Adipocyte (in vitro differentiated cells): ENCODE data around the gene ZNF761.
"Not testable (repeated sequence)": the region's sequence is repeated elsewhere in the genome, so short reads cannot be mapped to it uniquely, and the experiment has no call there.

Experiments
- DNase-seq: peaks from one replicate; pipeline ENCODE4 v3.0.0-alpha.2; 2015; ENCODE audit warnings: low read depth
- H3K27me3 ChIP-seq: replicated peaks from 2 replicates; pipeline ENCODE4 v1.7.0; 2013; ENCODE audit warnings: mild to moderate bottlenecking, low read length, moderate library complexity; ENCODE audit not compliant: control insufficient read depth, insufficient read depth
- H3K36me3 ChIP-seq: 2 replicates; pipeline ENCODE4 v1.7.0; 2013; ENCODE audit warnings: low read length, mild to moderate bottlenecking, moderate library complexity; ENCODE audit not compliant: control insufficient read depth, insufficient read depth, severe bottlenecking
- H3K4me1 ChIP-seq: 2 replicates; pipeline ENCODE4 v1.7.0; 2013; ENCODE audit warnings: mild to moderate bottlenecking, low read length, moderate library complexity; ENCODE audit not compliant: control insufficient read depth, insufficient read depth
- H3K4me3 ChIP-seq: 2 replicates; pipeline ENCODE4 v1.7.0; 2013; ENCODE audit warnings: mild to moderate bottlenecking, low read length, moderate library complexity
- H3K9ac ChIP-seq: 2 replicates; pipeline ENCODE4 v1.7.0; 2013; ENCODE audit warnings: mild to moderate bottlenecking, low read length, moderate library complexity
- H3K9me3 ChIP-seq: 2 replicates; pipeline ENCODE4 v1.7.0; 2013; ENCODE audit warnings: mild to moderate bottlenecking, low read length, moderate library complexity; ENCODE audit not compliant: control insufficient read depth

Gene ZNF761

DNA sequence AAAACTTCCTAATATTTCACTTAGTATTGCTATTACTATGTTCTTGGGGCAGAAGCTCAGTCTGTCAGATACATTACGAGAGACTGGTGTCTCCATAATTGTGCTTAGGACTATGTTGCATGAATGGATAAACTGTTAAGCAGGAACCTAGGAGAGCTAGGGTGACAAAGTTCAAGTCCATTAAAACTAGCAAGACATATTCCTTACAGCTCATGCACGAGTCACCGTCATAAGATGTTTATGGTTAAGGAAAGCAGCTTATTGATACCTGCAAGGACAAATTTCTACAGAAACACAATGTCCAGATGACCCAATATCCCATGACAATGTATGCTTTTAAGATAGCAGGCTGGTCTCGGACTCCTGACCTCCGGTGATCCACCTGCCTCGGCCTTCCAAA is 30.1 kb downstream of the ZNF761 start:
- DNase-seq, result no peak
- no peaks in the 10 kb centered on the region for H3K4me1 ChIP-seq
- peaks cover 12% of the 10 kb centered on the region for H3K36me3 ChIP-seq
- no peak overlapping the region for H3K4me3 ChIP-seq
- no peaks in the 10 kb centered on the region for H3K27me3 ChIP-seq
- H3K9me3 ChIP-seq, result peaks cover 26% of the 10 kb centered on the region
- no peak overlapping the region for H3K9ac ChIP-seq

DNA sequence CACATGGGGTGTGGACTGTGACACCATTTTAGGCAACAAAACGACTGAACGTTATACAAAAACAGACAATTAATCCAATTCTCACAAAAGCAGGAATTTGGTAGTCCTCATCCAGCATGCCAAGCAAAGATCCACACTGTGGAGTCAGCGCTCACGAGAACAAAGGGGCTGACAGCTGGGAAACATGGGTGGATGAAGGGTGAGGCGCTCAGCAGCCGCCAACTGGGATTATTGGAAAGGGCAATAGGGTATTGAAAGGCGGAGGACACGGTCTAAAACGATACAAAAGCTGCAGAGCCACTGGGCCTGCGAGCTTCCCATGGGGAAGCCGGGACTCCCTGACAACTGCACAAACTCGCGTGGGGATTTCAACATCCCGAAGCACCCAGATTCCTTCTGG is 31.1 kb downstream of the ZNF761 start:
- Histone ChIP-seq H3K9me3 (peaks cover 17% of the 10 kb centered on the region), H3K9ac (no peak overlapping the region), H3K4me3 (no peak overlapping the region), H3K4me1 (no peaks in the 10 kb centered on the region), H3K27me3 (no peaks in the 10 kb centered on the region), H3K36me3 (peaks cover 4% of the 10 kb centered on the region)
- no peak for DNase-seq

DNA sequence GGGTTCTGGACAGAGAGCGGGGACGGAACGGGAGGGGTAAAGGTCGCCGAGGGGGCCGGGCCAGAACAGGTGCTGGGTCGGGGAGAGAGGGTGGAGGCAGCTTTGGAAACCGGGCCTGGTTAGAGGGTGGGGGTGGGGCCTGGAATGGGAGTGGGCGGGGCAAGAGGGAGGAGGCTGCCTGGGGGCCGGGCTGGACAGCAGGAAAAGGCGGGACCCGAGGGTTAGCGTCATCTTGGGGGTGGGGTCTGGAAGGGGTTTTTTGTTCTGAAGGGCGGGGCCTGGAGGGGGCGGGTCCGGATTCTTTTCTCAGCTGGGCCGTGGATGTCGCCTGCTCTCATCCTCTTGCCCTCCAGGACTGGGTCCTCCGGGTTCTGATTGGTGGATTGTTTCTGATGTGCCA is 31.5 kb downstream of the ZNF761 start:
- no peaks in the 10 kb centered on the region for H3K27me3 ChIP-seq
- no peaks in the 10 kb centered on the region for H3K36me3 ChIP-seq
- no peak overlapping the region for H3K4me3 ChIP-seq
- no peak overlapping the region for H3K9ac ChIP-seq
- peak; percentile 73 for DNase-seq
- H3K4me1 ChIP-seq, result peaks cover 1% of the 10 kb centered on the region
- H3K9me3 ChIP-seq, result peaks cover 12% of the 10 kb centered on the region

DNA sequence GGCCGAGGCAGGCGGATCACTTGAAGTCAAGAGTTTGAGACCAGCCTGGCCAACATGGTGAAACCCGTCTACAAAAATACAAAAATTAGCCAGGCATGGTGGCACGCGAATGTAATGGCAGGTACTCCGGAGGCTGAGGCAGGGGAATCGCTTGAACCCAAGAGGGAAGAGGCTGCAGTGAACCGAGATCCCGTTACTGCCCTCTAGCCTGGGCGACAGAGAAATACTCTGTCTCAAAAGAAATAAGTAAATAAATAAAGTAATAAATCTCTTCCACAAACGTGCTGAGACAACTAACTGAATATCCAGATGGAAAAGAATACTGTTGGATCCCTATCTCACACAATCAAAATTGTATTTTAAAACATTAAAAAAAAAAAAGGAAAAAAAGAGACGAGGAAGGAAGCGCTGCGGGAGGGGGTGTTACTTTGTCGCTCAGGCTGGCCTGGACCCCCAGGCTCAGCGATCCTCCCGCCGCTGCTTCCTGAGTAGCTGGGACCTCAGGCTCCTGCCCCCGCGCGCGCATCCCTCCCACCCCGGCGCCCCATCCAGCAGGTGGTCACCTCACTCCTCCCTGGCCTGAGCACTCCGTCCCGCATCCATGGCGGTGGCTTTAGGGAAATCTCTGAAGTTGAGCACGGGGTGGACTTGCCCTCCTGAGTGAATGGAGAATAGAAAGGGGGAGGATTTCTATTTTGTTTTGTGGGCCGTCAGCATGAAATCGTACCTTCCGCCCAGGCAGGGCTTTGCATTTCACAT is 35.1 kb downstream of the ZNF761 start:
- Histone ChIP-seq H3K9me3 (no peaks in the 10 kb centered on the region), H3K9ac (no peak overlapping the region), H3K36me3 (no peaks in the 10 kb centered on the region), H3K4me3 (peak overlapping the region; percentile 96), H3K27me3 (no peaks in the 10 kb centered on the region), H3K4me1 (peaks cover 5% of the 10 kb centered on the region)
- DNase-seq, result no peak

DNA sequence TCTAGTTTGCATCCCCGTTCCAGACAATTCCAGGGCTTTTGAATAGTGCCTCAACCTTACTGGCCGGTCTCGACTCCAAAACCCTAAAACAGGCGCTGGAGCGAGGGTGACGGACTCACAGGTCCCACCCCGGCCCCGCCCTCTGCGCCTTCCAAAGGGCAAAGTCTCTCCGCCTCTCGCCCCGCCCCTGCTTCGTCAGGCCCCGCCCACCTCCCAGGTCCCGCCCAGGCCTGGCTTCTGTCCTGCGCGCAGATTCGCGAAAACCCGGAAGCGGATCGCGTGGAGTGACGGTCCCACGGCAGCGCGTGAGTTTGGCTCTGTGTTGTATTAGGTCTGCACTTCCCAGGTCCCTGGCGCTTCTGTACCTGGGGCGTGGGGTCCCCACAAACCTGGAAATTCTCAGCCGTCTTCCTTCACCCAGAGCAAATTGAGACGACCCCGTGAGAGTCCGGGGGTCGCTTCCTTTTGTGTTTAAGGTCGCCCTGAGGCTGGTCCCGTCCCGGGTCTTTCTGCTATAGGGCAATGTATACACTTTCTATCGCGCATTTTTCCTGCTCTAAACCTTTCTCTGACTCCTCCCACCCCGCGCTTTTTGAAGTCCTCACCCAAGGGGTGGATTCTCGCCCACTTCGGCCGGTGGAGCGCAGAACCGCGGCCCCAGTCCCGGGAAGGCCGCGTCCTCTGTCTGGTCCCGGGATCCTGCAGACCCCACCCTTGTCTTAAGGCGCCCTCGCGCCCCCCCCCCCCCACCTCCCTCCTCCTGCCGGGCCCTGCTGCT is 35.9 kb downstream of the ZNF761 start, which contains the start of gene ZNF813:
Gene ZNF813 (plus strand): TSS at position 249 of the 778 bp plus-strand sequence. CDS start 16,090 bp downstream, outside the sequence.
- H3K27me3 ChIP-seq, result no peaks in the 10 kb centered on the region
- peak within 1 kb of the TSS; percentile 96 for H3K4me3 ChIP-seq
- DNase-seq, result peak; percentile 97
- no peaks in the 10 kb centered on the region for H3K36me3 ChIP-seq
- H3K9ac ChIP-seq, result peak within 1 kb of the TSS; percentile 93
- peaks cover 5% of the 10 kb centered on the region for H3K4me1 ChIP-seq
- H3K9me3 ChIP-seq, result no peaks in the 10 kb centered on the region

DNA sequence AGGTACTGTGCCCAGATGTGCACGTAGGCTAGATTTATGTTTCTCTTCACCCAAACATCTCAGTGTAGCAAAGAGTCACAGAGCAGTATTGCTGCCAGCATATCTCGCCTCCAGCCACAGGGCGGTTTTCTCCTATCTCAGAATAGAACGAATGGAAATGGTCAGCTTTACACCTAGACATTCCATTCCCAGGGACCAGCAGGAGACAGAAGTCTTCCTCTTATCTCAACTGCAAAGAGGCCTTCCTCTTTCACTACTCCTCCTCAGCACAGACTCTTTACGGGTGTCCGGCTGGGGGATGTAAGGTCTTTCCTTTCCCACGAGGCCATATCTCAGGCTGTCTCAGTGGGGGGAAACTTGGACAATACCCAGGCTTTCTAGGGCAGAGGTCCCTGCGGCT is 36.8 kb downstream of the ZNF761 start:
- H3K36me3 ChIP-seq, H3K9me3 ChIP-seq, DNase-seq, H3K27me3 ChIP-seq, H3K4me1 ChIP-seq: not testable (repeated sequence)
- Histone ChIP-seq H3K4me3 (peak overlapping the region; percentile 96), H3K9ac (peak overlapping the region; percentile 25)

DNA sequence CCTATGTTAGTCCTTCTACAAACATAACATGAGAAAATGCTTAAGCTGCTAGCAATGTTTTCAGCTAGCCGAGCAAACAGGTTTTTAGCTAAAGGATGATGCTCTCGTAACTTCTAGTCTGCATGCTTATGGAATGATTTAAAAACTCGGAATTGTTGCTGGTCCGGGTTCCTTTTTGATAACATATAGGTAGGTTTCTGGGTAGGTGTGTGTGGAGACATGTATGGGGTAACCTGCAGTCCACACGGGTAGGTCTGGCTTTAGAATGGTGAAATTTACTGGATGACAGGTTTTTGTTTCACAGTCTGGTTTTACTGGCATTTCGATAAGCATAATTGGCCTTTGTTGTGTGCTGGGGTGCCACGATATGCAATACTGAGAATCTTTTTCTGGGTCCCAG is 40.1 kb downstream of the ZNF761 start:
- H3K9ac ChIP-seq, result no peak overlapping the region
- DNase-seq, result no peak
- H3K36me3 ChIP-seq, result no peaks in the 10 kb centered on the region
- H3K4me3 ChIP-seq, result no peak overlapping the region
- no peaks in the 10 kb centered on the region for H3K27me3 ChIP-seq
- peaks cover 5% of the 10 kb centered on the region for H3K4me1 ChIP-seq
- H3K9me3 ChIP-seq, result no peaks in the 10 kb centered on the region

DNA sequence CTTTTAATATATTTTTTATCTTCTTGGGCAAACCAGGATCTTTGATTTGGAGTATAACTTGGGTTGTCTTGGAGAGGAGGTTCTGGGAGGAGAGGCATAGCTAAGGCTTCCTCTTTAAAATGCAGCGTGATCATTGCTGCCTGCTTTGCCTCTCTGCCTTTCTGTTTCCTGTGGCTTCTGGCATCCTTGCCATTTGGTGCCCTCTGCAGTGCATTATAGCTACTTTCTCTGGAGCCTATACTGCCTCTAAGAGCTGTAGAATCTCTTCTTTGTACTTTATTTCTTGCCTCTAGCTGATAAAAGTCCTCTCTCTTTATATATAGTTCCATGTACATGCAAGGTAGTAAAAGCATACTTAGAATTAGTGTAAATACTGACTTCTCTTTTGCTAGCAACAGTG is 43.0 kb downstream of the ZNF761 start:
- H3K36me3 ChIP-seq, result peaks cover 15% of the 10 kb centered on the region
- H3K9ac ChIP-seq, H3K4me1 ChIP-seq, H3K4me3 ChIP-seq, H3K9me3 ChIP-seq, H3K27me3 ChIP-seq: not testable (repeated sequence)
- DNase-seq, result peak; percentile 16

- not testable (repeated sequence) for H3K27me3 ChIP-seq, H3K9me3 ChIP-seq
- H3K36me3 ChIP-seq, result peaks cover 21% of the 10 kb centered on the region
These were observed 43.7 kb downstream of the ZNF761 start for GRCh38 chr19:53475470-53475869.

GRCh38 chr19:53483751-53484150 is 52.0 kb downstream of the ZNF761 start:
- not testable (repeated sequence) for H3K4me3 ChIP-seq

More at GRCh38 chr19:53475470-53475869, 43.7 kb downstream of the ZNF761 start:
- H3K9ac ChIP-seq, H3K4me3 ChIP-seq, DNase-seq, H3K4me1 ChIP-seq: not testable (repeated sequence)

More at GRCh38 chr19:53483751-53484150, 52.0 kb downstream of the ZNF761 start:
- peaks cover 29% of the 10 kb centered on the region for H3K9me3 ChIP-seq
- H3K36me3 ChIP-seq, result peaks cover 56% of the 10 kb centered on the region
- H3K4me1 ChIP-seq, H3K27me3 ChIP-seq, H3K9ac ChIP-seq, DNase-seq: not testable (repeated sequence)
